Liver (tissue), 9 donors: ENCODE results near the gene SLC22A9. TPM values are rescaled to one million over a fixed set of nuclear protein-coding genes. Genes with fewer than 3 reads are reported as not detected.

Source experiments
- DNase-seq: peaks from one replicate; pipeline ENCODE4 v3.0.0-alpha.2; 2017; ENCODE audit warnings: low spot score
- H3K27ac ChIP-seq, 2 donors: one replicate each; pipeline ENCODE4 v1.7.0; 2013; ENCODE audit warnings: inconsistent platforms in 2 of 2, low read length in 2 of 2, control low read depth in 1 of 2, low read depth in 1 of 2, mild to moderate bottlenecking in 1 of 2
- H3K27me3 ChIP-seq, 4 donors: one replicate each; pipeline versions ENCODE4 v1.6.1 to v1.7.0; 2013; ENCODE audit warnings: low read length in 3 of 4, inconsistent platforms in 1 of 4, mild to moderate bottlenecking in 1 of 4, moderate library complexity in 1 of 4; ENCODE audit not compliant: control insufficient read depth in 4 of 4, insufficient read depth in 4 of 4
- H3K36me3 ChIP-seq, 4 donors: one replicate each; pipeline versions ENCODE4 v1.6.1 to v1.7.0; 2013; ENCODE audit warnings: low read length in 3 of 4, mild to moderate bottlenecking in 3 of 4, low read depth in 1 of 4, moderate library complexity in 1 of 4; ENCODE audit not compliant: control insufficient read depth in 4 of 4, insufficient read depth in 3 of 4
- H3K4me1 ChIP-seq, 4 donors: one replicate each; pipeline versions ENCODE4 v1.6.1 to v1.7.0; 2013; ENCODE audit warnings: low read length in 3 of 4, mild to moderate bottlenecking in 3 of 4, moderate library complexity in 1 of 4; ENCODE audit not compliant: control insufficient read depth in 4 of 4, insufficient read depth in 4 of 4
- H3K4me3 ChIP-seq, 3 donors: one replicate each; pipeline versions ENCODE4 v1.6.1 to v1.7.0; 2013; ENCODE audit warnings: low read length in 3 of 3, control low read depth in 1 of 3, low read depth in 1 of 3, mild to moderate bottlenecking in 1 of 3
- H3K9ac ChIP-seq, 2 donors: one replicate each; pipeline ENCODE4 v1.7.0; 2013; ENCODE audit warnings: low read length in 2 of 2, mild to moderate bottlenecking in 2 of 2, moderate library complexity in 2 of 2, control low read depth in 1 of 2, low read depth in 1 of 2
- H3K9me3 ChIP-seq, 4 donors: one replicate each; pipeline versions ENCODE4 v1.6.1 to v1.7.0; 2013; ENCODE audit warnings: low read length in 3 of 4; ENCODE audit not compliant: control insufficient read depth in 4 of 4
- EGR1 ChIP-seq, 2 donors: IDR thresholded peaks; 2 replicates each; pipeline ENCODE4 v1.6.1; 2016 to 2018; ENCODE audit warnings: antibody characterized with exemption in 2 of 2, low read depth in 2 of 2
- FOXA1 ChIP-seq: IDR thresholded peaks from 2 replicates; pipeline ENCODE4 v1.6.1; 2016; ENCODE audit warnings: antibody characterized with exemption
- FOXA2 ChIP-seq: IDR thresholded peaks from 2 replicates; pipeline ENCODE4 v1.6.1; 2016; ENCODE audit warnings: antibody characterized with exemption
- GABPA ChIP-seq, 2 donors: IDR thresholded peaks in 1 of 2; conservative IDR thresholded peaks in 1 of 2; 2 replicates each; pipeline ENCODE4 v1.6.1; 2016; ENCODE audit warnings: antibody characterized with exemption in 2 of 2, mild to moderate bottlenecking in 1 of 2, moderate library complexity in 1 of 2
- HNF4A ChIP-seq, 2 donors: conservative IDR thresholded peaks; 2 replicates each; pipeline ENCODE4 v1.6.1; 2016; ENCODE audit warnings: antibody characterized with exemption in 2 of 2, mild to moderate bottlenecking in 2 of 2
- JUND ChIP-seq, 2 donors: IDR thresholded peaks; 2 replicates each; pipeline ENCODE4 v1.6.1; 2016; ENCODE audit warnings: antibody characterized with exemption in 2 of 2
- NR2F2 ChIP-seq: IDR thresholded peaks from 2 replicates; pipeline ENCODE4 v1.6.1; 2016; ENCODE audit warnings: antibody characterized with exemption
- RAD21 ChIP-seq, 2 donors: IDR thresholded peaks; 2 replicates each; pipeline ENCODE4 v1.6.1; 2016; ENCODE audit warnings: antibody characterized with exemption in 2 of 2, mild to moderate bottlenecking in 2 of 2
- RXRA ChIP-seq, 2 donors: IDR thresholded peaks; 2 replicates each; pipeline ENCODE4 v1.6.1; 2017 to 2018; ENCODE audit warnings: antibody characterized with exemption in 2 of 2, mild to moderate bottlenecking in 1 of 2
- SP1 ChIP-seq: IDR thresholded peaks from 2 replicates; pipeline ENCODE4 v1.6.1; 2018; ENCODE audit warnings: antibody characterized with exemption, mild to moderate bottlenecking
- TAF1 ChIP-seq: conservative IDR thresholded peaks from 2 replicates; pipeline ENCODE4 v1.6.1; 2016; ENCODE audit warnings: antibody characterized with exemption, mild to moderate bottlenecking
- YY1 ChIP-seq: IDR thresholded peaks from 2 replicates; pipeline ENCODE4 v1.6.1; 2016; ENCODE audit warnings: antibody characterized with exemption, mild to moderate bottlenecking
- WGBS: extraction: QIAGEN DNeasy Blood & Tissue Kit; methylation state at CpG from one replicate; pipeline ENCODE4 v1.1.7; 2013; 5-methylcytosine and 5-hydroxymethylcytosine counted together
- polyA plus RNA-seq, 2 donors: library from polyadenylated mRNA; stranded (reverse) in 1 of 2; unstranded in 1 of 2; fragments of 200-250 nt in 1 of 2; fragments of >200 nt in 1 of 2; fragmentation: Nextera tagmentation in 1 of 2; extraction: Ambion mirVana in 1 of 2; gene quantifications; one replicate each; pipeline versions ENCODE4 v1.2.1 to v1.2.3, GENCODE V29; 2013 to 2015
- total RNA-seq, 2 donors: library from RNA; depleted of rRNA; stranded (reverse); fragments of >200 nt; gene quantifications; one replicate each; pipeline ENCODE4 v1.2.3, GENCODE V29; 2014
- TF ChIP-seq, protein P1 (sequence below): fragments of 150-350 bp; IDR thresholded peaks from 2 replicates; pipeline ENCODE4 v1.5.1; 2017; ENCODE audit warnings: improper control_type of control experiment, low read depth, low read length; ENCODE audit not compliant: missing input control
- TF ChIP-seq, protein P2 (sequence below): IDR thresholded peaks from 2 replicates; pipeline ENCODE4 v1.6.1; 2016; ENCODE audit warnings: antibody characterized with exemption
- TF ChIP-seq, protein P3 (sequence below): IDR thresholded peaks from 2 replicates; pipeline ENCODE4 v1.6.1; 2016; ENCODE audit warnings: antibody characterized with exemption
- TF ChIP-seq, protein P4 (sequence below): IDR thresholded peaks from 2 replicates; pipeline ENCODE4 v1.6.1; 2016; ENCODE audit warnings: antibody characterized with exemption
- TF ChIP-seq, protein P5 (sequence below): IDR thresholded peaks from 2 replicates; pipeline ENCODE4 v1.6.1; 2016; ENCODE audit warnings: antibody characterized with exemption, mild to moderate bottlenecking
- donor health status: healthy.
- donor health status: healthy.
- donor health status: healthy.
- donor health status: healthy.
- donor health status: healthy.

The SLC22A9 gene
- total and polyA plus RNA-seq, 4 donors = 10.0 to 138 (median 18.9) TPM

DNA sequence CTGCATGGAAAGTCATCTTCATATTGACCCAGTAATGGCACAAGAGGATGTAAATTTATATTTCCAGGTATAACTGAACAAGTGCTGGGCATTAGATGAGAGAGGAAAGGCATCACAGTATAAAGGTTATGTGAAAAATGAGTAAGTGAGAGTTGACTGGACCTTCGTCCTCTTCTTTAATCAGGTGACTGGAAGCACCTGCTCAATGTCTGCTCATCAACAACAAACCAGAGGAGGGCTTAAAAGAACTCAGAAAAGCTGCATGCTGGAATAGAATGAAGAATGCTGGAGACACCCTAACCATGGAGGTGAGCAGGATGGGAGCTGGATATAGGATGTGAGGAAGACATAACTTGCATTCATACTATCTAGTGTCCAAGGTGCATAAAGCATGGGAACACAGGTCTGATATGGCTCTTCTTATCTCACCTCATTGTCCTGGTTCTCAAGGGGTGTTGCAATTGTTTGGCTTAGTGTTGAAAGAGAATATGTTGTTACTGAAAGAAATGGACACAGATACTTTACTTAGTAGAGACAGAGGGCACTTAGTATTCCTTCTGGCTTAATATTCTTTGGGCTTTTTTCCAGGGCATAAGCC is 7.3 kb upstream of the SLC22A9 start:
- no peak for DNase-seq
- no peak overlapping the region for H3K27ac ChIP-seq
- no peaks in the 10 kb centered on the region for H3K27me3 ChIP-seq
- H3K4me1 ChIP-seq = no peaks in the 10 kb centered on the region
- H3K36me3 ChIP-seq = no peaks in the 10 kb centered on the region
- no peak for TF ChIP-seq GABPA (IDR thresholded peaks at IDR 0.05 in 1 of 2, conservative IDR thresholded peaks at IDR 0.05 in 1 of 2)
- TF ChIP-seq YY1 = peak; percentile 61
- TF ChIP-seq, protein P1, sequence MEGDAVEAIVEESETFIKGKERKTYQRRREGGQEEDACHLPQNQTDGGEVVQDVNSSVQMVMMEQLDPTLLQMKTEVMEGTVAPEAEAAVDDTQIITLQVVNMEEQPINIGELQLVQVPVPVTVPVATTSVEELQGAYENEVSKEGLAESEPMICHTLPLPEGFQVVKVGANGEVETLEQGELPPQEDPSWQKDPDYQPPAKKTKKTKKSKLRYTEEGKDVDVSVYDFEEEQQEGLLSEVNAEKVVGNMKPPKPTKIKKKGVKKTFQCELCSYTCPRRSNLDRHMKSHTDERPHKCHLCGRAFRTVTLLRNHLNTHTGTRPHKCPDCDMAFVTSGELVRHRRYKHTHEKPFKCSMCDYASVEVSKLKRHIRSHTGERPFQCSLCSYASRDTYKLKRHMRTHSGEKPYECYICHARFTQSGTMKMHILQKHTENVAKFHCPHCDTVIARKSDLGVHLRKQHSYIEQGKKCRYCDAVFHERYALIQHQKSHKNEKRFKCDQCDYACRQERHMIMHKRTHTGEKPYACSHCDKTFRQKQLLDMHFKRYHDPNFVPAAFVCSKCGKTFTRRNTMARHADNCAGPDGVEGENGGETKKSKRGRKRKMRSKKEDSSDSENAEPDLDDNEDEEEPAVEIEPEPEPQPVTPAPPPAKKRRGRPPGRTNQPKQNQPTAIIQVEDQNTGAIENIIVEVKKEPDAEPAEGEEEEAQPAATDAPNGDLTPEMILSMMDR = no peak
- peak in 1 of 2 donors; percentile 57 for TF ChIP-seq RXRA (IDR thresholded peaks at IDR 0.05)
- TF ChIP-seq EGR1 (IDR thresholded peaks at IDR 0.05; ENCODE audit: low read depth in 2 of 2) = no peak
- peak; percentile 58 to 67 for TF ChIP-seq HNF4A (conservative IDR thresholded peaks at IDR 0.05)
- TF ChIP-seq TAF1 = no peak
- no peak for TF ChIP-seq NR2F2
- TF ChIP-seq, protein P2, sequence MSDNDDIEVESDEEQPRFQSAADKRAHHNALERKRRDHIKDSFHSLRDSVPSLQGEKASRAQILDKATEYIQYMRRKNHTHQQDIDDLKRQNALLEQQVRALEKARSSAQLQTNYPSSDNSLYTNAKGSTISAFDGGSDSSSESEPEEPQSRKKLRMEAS = no peak
- TF ChIP-seq FOXA2 = no peak
- TF ChIP-seq, protein P3, sequence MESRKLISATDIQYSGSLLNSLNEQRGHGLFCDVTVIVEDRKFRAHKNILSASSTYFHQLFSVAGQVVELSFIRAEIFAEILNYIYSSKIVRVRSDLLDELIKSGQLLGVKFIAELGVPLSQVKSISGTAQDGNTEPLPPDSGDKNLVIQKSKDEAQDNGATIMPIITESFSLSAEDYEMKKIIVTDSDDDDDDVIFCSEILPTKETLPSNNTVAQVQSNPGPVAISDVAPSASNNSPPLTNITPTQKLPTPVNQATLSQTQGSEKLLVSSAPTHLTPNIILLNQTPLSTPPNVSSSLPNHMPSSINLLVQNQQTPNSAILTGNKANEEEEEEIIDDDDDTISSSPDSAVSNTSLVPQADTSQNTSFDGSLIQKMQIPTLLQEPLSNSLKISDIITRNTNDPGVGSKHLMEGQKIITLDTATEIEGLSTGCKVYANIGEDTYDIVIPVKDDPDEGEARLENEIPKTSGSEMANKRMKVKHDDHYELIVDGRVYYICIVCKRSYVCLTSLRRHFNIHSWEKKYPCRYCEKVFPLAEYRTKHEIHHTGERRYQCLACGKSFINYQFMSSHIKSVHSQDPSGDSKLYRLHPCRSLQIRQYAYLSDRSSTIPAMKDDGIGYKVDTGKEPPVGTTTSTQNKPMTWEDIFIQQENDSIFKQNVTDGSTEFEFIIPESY = no peak
- H3K4me3 ChIP-seq = no peak overlapping the region
- 34% methylated on average over 1 of the region's 1 CpG for WGBS
- H3K9ac ChIP-seq = no peak overlapping the region
- no peaks in the 10 kb centered on the region for H3K9me3 ChIP-seq

DNA sequence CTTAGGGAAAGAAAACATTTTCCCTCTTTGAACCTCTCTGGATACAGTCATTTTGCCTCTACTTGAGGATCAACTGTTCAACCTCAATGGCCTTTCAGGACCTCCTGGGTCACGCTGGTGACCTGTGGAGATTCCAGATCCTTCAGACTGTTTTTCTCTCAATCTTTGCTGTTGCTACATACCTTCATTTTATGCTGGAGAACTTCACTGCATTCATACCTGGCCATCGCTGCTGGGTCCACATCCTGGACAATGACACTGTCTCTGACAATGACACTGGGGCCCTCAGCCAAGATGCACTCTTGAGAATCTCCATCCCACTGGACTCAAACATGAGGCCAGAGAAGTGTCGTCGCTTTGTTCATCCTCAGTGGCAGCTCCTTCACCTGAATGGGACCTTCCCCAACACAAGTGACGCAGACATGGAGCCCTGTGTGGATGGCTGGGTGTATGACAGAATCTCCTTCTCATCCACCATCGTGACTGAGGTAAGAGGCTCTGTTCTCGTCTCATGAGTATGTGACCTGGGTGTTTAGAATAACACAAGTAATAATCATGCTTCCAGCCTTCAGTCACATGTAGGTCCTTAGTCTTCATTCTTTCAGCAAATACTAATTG is 495 bp downstream of the SLC22A9 start:
- no peaks in the 10 kb centered on the region for H3K27me3 ChIP-seq
- peak overlapping the region; percentile 34 to 85 for H3K9ac ChIP-seq
- peak; percentile 36 for DNase-seq
- 35% methylated on average over 7 of the region's 7 CpGs for WGBS
- H3K4me1 ChIP-seq = peaks cover 1 to 34% (median 17%) of the 10 kb centered on the region in 4 donors
- no peaks in the 10 kb centered on the region for H3K9me3 ChIP-seq
- peaks cover 0 to 3% (median under 1%) of the 10 kb centered on the region in 4 donors for H3K36me3 ChIP-seq
- peak overlapping the region; percentile 80 to 83 for H3K27ac ChIP-seq
- peak overlapping the region; percentile 54 to 66 (median 61) for H3K4me3 ChIP-seq
- no peak for TF ChIP-seq EGR1 (IDR thresholded peaks at IDR 0.05; ENCODE audit: low read depth in 2 of 2)
- no peak for TF ChIP-seq RXRA (IDR thresholded peaks at IDR 0.05)
- TF ChIP-seq, protein P4, sequence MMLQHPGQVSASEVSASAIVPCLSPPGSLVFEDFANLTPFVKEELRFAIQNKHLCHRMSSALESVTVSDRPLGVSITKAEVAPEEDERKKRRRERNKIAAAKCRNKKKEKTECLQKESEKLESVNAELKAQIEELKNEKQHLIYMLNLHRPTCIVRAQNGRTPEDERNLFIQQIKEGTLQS = no peak
- TF ChIP-seq RAD21 (IDR thresholded peaks at IDR 0.05) = no peak
- TF ChIP-seq HNF4A (conservative IDR thresholded peaks at IDR 0.05) = no peak
- TF ChIP-seq, protein P1 = no peak
- TF ChIP-seq, protein P2 = no peak
- TF ChIP-seq, protein P3 = no peak
- TF ChIP-seq, protein P5, sequence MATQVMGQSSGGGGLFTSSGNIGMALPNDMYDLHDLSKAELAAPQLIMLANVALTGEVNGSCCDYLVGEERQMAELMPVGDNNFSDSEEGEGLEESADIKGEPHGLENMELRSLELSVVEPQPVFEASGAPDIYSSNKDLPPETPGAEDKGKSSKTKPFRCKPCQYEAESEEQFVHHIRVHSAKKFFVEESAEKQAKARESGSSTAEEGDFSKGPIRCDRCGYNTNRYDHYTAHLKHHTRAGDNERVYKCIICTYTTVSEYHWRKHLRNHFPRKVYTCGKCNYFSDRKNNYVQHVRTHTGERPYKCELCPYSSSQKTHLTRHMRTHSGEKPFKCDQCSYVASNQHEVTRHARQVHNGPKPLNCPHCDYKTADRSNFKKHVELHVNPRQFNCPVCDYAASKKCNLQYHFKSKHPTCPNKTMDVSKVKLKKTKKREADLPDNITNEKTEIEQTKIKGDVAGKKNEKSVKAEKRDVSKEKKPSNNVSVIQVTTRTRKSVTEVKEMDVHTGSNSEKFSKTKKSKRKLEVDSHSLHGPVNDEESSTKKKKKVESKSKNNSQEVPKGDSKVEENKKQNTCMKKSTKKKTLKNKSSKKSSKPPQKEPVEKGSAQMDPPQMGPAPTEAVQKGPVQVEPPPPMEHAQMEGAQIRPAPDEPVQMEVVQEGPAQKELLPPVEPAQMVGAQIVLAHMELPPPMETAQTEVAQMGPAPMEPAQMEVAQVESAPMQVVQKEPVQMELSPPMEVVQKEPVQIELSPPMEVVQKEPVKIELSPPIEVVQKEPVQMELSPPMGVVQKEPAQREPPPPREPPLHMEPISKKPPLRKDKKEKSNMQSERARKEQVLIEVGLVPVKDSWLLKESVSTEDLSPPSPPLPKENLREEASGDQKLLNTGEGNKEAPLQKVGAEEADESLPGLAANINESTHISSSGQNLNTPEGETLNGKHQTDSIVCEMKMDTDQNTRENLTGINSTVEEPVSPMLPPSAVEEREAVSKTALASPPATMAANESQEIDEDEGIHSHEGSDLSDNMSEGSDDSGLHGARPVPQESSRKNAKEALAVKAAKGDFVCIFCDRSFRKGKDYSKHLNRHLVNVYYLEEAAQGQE = no peak
- TF ChIP-seq TAF1 = no peak
- TF ChIP-seq JUND (IDR thresholded peaks at IDR 0.05) = no peak
- no peak for TF ChIP-seq SP1
- TF ChIP-seq FOXA1 = no peak
- TF ChIP-seq FOXA2 = no peak
- TF ChIP-seq GABPA (IDR thresholded peaks at IDR 0.05 in 1 of 2, conservative IDR thresholded peaks at IDR 0.05 in 1 of 2) = no peak
- TF ChIP-seq YY1 = no peak
- no peak for TF ChIP-seq NR2F2
